K562 (cell line): ENCODE measurements around the gene FAF2. TPM values are rescaled to one million over a fixed set of nuclear protein-coding genes. Genes with fewer than 3 reads are reported as not detected.

Experiments
- ARNT ChIP-seq, 2 experiments: fragments of 450-650 bp; IDR thresholded peaks; 2 replicates each; pipeline ENCODE4 v1.6.1; 2016; ENCODE audit warnings: mild to moderate bottlenecking in 1 of 2
- CBX3 ChIP-seq, 2 experiments: IDR thresholded peaks; 1 replicate in 1 of 2; 2 replicates in 1 of 2; pipeline ENCODE4 v1.6.1; 2012; ENCODE audit warnings: inconsistent platforms in 2 of 2, low read length in 2 of 2, borderline replicate concordance in 1 of 2, control low read depth in 1 of 2
- CBX8 ChIP-seq: fragments of 200-600 bp; sonication (generic); IDR thresholded peaks from 2 replicates; pipeline ENCODE4 v1.6.1; 2012; ENCODE audit warnings: borderline replicate concordance, mixed run types, low read depth, mild to moderate bottlenecking, moderate library complexity, mixed read lengths, low read length, control low read depth, inconsistent platforms; ENCODE audit not compliant: poor library complexity, severe bottlenecking; ENCODE audit errors: extremely low read depth
- CC2D1A ChIP-seq: fragments of 450-650 bp; IDR thresholded peaks from 2 replicates; pipeline ENCODE4 v1.6.1; 2017; ENCODE audit warnings: mild to moderate bottlenecking
- GTF2A2 ChIP-seq: IDR thresholded peaks from 2 replicates; pipeline ENCODE4 v1.6.1; 2016; ENCODE audit warnings: mild to moderate bottlenecking, missing genetic modification characterization, missing compliant biosample characterization
- HDAC1 ChIP-seq, 2 experiments: fragments of 450-650 bp; IDR thresholded peaks; 2 replicates each; pipeline ENCODE4 v1.6.1; 2016 to 2017; ENCODE audit warnings: inconsistent platforms in 1 of 2, mild to moderate bottlenecking in 1 of 2, moderate library complexity in 1 of 2
- HDAC3 ChIP-seq: fragments of 450-650 bp; IDR thresholded peaks from 2 replicates; pipeline ENCODE4 v1.6.1; 2018; ENCODE audit warnings: borderline replicate concordance, mild to moderate bottlenecking, moderate library complexity; ENCODE audit not compliant: partially characterized antibody
- IRF2 ChIP-seq: sonication (generic); formaldehyde crosslinking; IDR thresholded peaks from 2 replicates; pipeline ENCODE4 v1.8.1; 2022; ENCODE audit warnings: mild to moderate bottlenecking, missing genetic modification reagents
- NBN ChIP-seq: fragments of 450-650 bp; IDR thresholded peaks from 2 replicates; pipeline ENCODE4 v1.6.1; 2016; ENCODE audit warnings: low read depth, mild to moderate bottlenecking
- NFE2L1 ChIP-seq: fragments of 450-650 bp; IDR thresholded peaks from 2 replicates; pipeline ENCODE4 v1.6.1; 2016; ENCODE audit warnings: missing genetic modification characterization, low read depth, mild to moderate bottlenecking, missing compliant biosample characterization, moderate library complexity, borderline replicate concordance
- SAP30 ChIP-seq: fragments of 200-600 bp; sonication (generic); IDR thresholded peaks from 2 replicates; pipeline ENCODE4 v1.6.1; 2012; ENCODE audit warnings: borderline replicate concordance, low read depth, mild to moderate bottlenecking, moderate library complexity, low read length, control low read depth, inconsistent platforms; ENCODE audit not compliant: insufficient read depth, poor library complexity, severe bottlenecking
- SMARCB1 ChIP-seq: IDR thresholded peaks from 2 replicates; pipeline ENCODE4 v1.6.1; 2011; ENCODE audit warnings: improper control_type of control experiment, low read depth; ENCODE audit not compliant: insufficient read length
- STAG1 ChIP-seq: sonication (generic); formaldehyde crosslinking; IDR thresholded peaks from 2 replicates; pipeline ENCODE4 v1.5.0; 2020; ENCODE audit warnings: missing genetic modification reagents, borderline replicate concordance
- ZC3H11A ChIP-seq: IDR thresholded peaks from 2 replicates; pipeline ENCODE4 v1.6.1; 2012; ENCODE audit warnings: low read depth, low read length, improper control_type of control experiment
- ZNF165 ChIP-seq: fragments of 250-450 bp; sonication (Bioruptor Pico); IDR thresholded peaks from 2 replicates; pipeline ENCODE4 v1.4.0; 2020; ENCODE audit warnings: borderline replicate concordance
- ZNF311 ChIP-seq: fragments of 250-450 bp; sonication (Bioruptor Pico); IDR thresholded peaks from 2 replicates; pipeline ENCODE4 v1.4.0; 2020; ENCODE audit warnings: mild to moderate bottlenecking, moderate library complexity
- polyA plus RNA-seq, 8 experiments: library from polyadenylated mRNA; depleted of rRNA in 4 of 8; stranded (reverse) in 5 of 8; unstranded in 3 of 8; fragments of >200 nt; fragmentation: Nextera tagmentation in 2 of 8; fragmentation: Illumina TruSeq in 1 of 8; extraction: Ambion mirVana in 2 of 8; extraction: Trizol in 1 of 8; gene quantifications; 2 replicates each; pipeline versions ENCODE4 v1.2.1 to v1.2.3, GENCODE V29; 2011 to 2014; ENCODE audit warnings: inconsistent platforms in 1 of 8, missing spikeins in 1 of 8
- total RNA-seq, 7 experiments: library from RNA; depleted of rRNA in 6 of 7; stranded (reverse); fragments of >200 nt in 6 of 7; fragmentation: Illumina TruSeq in 2 of 7; extraction: Trizol in 2 of 7; gene quantifications; 2 replicates each; pipeline versions ENCODE4 v1.2.1 to v1.2.3, GENCODE V29; 2011 to 2021; ENCODE audit warnings: low replicate concordance in 1 of 7
- TF ChIP-seq, protein P1 (sequence below): fragments of 200-800 bp; sonication (Bioruptor generic); IDR thresholded peaks from 2 replicates; pipeline ENCODE4 v1.6.1; 2017; ENCODE audit warnings: missing genetic modification characterization, missing compliant biosample characterization
- TF ChIP-seq, protein P2 (sequence below): IDR thresholded peaks from 2 replicates; pipeline ENCODE4 v1.6.1; 2014; ENCODE audit warnings: antibody characterized with exemption
- TF ChIP-seq, protein P3 (sequence below): sonication (generic); formaldehyde crosslinking; IDR thresholded peaks from 2 replicates; pipeline ENCODE4 v1.8.0; 2023; ENCODE audit warnings: mild to moderate bottlenecking, missing genetic modification reagents
- TF ChIP-seq, protein P4 (sequence below): conservative IDR thresholded peaks from 2 replicates; pipeline ENCODE4 v1.6.1; 2011; ENCODE audit warnings: low read depth, mild to moderate bottlenecking, low read length; ENCODE audit not compliant: control insufficient read depth

Gene FAF2
- total and polyA plus RNA-seq, 9 of the 15 experiments (the other 6 are each of a cell fraction or from before 2014, with no cell fraction given), result 25.0 to 44.6 (median 36.1) TPM

DNA sequence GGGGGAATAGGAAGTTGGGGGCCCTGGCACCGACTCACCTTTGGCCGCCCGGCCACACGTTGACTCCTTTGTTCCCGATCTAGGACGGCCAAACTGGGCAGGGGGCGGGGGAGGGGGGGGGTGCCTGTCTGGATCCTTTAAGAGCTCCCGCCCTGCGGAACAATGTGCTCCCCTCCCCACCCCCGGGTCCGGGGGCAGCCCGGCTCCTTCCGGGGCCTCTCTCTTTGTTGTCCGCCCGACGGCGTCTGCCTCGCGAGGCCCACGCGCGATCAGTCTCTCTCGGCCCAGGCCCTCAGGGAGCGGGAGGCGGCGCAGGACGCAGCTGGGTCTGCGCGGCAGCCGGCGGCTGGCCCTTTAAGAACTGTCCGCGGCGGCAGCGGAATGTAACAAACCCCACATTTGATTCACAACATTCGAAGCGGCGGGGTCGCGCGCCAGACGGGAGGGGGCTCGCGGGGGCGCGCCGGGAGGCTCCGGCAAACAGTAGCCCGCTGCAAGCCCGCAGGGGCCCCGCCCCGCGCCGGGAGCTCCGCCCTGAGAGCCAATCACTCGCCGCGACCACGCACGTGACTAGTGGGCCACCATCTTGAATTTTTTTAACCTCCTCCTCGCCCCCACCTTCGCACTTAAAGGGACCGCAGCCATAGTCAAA is 88.8 kb downstream of the FAF2 start, which contains the start of gene RNF44 (continued):
- TF ChIP-seq, protein P1, sequence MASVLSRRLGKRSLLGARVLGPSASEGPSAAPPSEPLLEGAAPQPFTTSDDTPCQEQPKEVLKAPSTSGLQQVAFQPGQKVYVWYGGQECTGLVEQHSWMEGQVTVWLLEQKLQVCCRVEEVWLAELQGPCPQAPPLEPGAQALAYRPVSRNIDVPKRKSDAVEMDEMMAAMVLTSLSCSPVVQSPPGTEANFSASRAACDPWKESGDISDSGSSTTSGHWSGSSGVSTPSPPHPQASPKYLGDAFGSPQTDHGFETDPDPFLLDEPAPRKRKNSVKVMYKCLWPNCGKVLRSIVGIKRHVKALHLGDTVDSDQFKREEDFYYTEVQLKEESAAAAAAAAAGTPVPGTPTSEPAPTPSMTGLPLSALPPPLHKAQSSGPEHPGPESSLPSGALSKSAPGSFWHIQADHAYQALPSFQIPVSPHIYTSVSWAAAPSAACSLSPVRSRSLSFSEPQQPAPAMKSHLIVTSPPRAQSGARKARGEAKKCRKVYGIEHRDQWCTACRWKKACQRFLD (CRISPR knock-in tag), result peak; percentile 93
- TF ChIP-seq, protein P2, sequence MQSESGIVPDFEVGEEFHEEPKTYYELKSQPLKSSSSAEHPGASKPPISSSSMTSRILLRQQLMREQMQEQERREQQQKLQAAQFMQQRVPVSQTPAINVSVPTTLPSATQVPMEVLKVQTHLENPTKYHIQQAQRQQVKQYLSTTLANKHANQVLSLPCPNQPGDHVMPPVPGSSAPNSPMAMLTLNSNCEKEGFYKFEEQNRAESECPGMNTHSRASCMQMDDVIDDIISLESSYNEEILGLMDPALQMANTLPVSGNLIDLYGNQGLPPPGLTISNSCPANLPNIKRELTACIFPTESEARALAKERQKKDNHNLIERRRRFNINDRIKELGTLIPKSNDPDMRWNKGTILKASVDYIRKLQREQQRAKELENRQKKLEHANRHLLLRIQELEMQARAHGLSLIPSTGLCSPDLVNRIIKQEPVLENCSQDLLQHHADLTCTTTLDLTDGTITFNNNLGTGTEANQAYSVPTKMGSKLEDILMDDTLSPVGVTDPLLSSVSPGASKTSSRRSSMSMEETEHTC, result peak; percentile 39; the same call in 1 of the 2 replicates
- no peak for TF ChIP-seq CC2D1A
- TF ChIP-seq ZC3H11A, result no peak
- TF ChIP-seq ZNF165 (CRISPR knock-in tag), result no peak
- TF ChIP-seq IRF2 (CRISPR knock-in tag), result no peak
- TF ChIP-seq, protein P3, sequence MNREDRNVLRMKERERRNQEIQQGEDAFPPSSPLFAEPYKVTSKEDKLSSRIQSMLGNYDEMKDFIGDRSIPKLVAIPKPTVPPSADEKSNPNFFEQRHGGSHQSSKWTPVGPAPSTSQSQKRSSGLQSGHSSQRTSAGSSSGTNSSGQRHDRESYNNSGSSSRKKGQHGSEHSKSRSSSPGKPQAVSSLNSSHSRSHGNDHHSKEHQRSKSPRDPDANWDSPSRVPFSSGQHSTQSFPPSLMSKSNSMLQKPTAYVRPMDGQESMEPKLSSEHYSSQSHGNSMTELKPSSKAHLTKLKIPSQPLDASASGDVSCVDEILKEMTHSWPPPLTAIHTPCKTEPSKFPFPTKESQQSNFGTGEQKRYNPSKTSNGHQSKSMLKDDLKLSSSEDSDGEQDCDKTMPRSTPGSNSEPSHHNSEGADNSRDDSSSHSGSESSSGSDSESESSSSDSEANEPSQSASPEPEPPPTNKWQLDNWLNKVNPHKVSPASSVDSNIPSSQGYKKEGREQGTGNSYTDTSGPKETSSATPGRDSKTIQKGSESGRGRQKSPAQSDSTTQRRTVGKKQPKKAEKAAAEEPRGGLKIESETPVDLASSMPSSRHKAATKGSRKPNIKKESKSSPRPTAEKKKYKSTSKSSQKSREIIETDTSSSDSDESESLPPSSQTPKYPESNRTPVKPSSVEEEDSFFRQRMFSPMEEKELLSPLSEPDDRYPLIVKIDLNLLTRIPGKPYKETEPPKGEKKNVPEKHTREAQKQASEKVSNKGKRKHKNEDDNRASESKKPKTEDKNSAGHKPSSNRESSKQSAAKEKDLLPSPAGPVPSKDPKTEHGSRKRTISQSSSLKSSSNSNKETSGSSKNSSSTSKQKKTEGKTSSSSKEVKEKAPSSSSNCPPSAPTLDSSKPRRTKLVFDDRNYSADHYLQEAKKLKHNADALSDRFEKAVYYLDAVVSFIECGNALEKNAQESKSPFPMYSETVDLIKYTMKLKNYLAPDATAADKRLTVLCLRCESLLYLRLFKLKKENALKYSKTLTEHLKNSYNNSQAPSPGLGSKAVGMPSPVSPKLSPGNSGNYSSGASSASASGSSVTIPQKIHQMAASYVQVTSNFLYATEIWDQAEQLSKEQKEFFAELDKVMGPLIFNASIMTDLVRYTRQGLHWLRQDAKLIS (CRISPR knock-in tag), result no peak
- TF ChIP-seq HDAC3, result no peak
- no peak for TF ChIP-seq GTF2A2 (tag)
- TF ChIP-seq CBX3 (IDR thresholded peaks at IDR 0.05; ENCODE audit: borderline replicate concordance in 1 of 2, low read length in 2 of 2), result peak in 1 of 2 experiments; percentile 7; a peak in 1 of 3 replicates
- TF ChIP-seq SAP30, result no peak
- TF ChIP-seq STAG1, result no peak
- TF ChIP-seq, protein P4, sequence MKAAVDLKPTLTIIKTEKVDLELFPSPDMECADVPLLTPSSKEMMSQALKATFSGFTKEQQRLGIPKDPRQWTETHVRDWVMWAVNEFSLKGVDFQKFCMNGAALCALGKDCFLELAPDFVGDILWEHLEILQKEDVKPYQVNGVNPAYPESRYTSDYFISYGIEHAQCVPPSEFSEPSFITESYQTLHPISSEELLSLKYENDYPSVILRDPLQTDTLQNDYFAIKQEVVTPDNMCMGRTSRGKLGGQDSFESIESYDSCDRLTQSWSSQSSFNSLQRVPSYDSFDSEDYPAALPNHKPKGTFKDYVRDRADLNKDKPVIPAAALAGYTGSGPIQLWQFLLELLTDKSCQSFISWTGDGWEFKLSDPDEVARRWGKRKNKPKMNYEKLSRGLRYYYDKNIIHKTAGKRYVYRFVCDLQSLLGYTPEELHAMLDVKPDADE, result no peak
- TF ChIP-seq NBN, result no peak
- TF ChIP-seq NFE2L1, result no peak
- TF ChIP-seq ARNT (IDR thresholded peaks at IDR 0.05), result no peak
- TF ChIP-seq CBX8, result no peak
- no peak; a peak in 2 of 4 replicates for TF ChIP-seq HDAC1 (IDR thresholded peaks at IDR 0.05)
- TF ChIP-seq ZNF311 (CRISPR knock-in tag), result no peak
- TF ChIP-seq SMARCB1, result no peak
